Suppressor macrophage treated with lipopolysaccharide for 4 hours (primary cell): Measurements from ENCODE around the gene C6orf132.

Source experiments
- DNase-seq: peaks from one replicate; pipeline ENCODE4 v3.0.0-alpha.2; 2020

The C6orf132 gene

DNA sequence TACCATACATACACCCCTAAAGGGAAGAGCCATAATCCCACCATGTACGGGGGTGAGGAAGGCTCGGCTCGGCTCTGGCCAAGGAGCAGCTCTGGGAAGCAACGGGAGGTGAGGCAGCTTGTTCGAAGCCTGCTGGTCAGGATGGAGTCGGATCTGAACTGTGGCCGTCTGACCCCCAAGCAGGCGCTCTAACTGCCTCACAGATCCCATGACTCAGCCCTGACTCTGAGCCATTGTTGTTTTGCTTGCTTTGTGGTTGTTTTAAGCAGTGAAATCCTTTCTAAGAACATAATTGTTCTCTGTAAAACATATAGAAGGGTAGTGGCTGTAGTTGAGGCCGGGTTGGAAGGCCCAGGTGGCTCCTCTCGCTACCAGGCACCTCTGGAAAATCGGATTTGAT lies 10.9 kb downstream of the C6orf132 start:
- no peak for DNase-seq

DNA sequence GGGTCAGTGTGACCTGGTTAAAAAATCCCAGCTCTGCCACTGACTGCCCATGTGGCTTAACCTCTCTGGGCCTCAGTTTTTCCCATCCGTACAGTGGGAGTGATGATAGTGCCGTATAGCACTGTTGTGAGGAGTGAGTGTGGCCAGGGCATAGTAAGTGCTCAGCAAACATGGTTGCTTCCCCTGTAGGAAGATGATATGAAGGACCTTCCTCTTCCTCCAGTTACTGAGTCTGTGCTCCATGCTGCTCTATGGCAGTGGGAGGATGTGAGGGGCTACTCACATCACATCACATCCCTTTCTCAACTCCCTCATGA lies 13.1 kb downstream of the C6orf132 start:
- no peak for DNase-seq

DNA sequence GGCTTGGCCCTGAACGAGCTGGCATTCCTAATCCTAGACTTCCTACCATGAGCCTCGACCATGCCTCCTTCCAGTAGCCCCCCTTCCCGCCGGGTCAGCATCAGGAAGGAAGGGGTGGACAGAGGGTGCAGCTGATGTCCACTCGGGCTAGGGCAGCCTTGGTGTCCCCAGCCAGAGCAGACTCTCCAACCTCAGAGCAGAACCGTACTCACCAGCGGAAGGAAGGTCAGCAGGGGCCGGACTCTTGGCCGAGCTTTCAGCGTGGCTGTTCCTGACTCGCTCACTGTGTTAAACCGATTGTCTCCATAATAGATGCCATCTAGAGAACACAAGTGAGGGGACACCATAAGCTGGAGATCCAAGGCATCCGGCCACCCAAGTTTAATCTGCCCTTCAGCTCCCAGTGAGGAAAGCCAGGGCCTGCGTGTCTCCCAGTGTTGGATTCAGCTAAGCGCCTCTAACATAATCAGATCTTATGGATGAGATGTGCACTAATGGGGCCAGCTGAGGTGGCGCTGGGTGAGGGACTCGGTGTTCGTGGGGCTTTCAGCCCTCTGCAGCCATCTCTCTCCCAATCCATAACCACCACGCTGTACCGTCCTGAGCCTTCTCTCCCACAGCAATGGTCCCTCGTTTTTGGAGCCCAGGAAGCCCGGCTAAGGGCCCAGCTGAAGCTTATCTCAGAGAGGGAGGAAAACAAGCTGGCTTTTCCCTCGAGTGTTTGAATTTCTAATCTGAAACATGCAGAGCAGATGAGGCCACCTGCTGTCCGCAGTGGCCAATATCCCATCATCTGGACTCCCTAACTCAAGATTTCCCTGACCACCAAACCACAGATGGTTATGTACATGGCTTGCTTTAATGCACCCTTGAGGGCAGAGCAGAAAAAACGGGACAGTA lies 13.7 kb downstream of the C6orf132 start:
- no peak for DNase-seq

DNA sequence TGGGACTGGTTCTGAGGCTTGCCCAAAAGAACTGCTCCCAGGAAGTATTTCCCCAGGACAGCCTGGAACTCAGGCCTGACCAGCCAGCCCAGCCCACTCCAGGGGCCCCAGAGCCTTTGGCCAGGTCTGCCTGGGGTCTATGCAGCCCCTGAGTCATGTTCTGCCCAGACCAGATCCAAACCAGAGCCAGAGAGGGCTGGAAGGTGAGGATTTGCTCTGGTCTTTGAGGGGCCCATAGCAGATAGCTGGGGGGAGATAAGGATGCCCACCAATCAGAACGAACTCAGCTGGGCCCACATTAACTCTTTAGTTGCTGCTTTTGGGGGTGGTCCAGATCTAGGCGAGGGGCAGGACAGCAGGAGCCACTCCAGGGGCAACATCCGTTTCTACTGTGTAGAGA lies 16.8 kb downstream of the C6orf132 start:
- no peak for DNase-seq

DNA sequence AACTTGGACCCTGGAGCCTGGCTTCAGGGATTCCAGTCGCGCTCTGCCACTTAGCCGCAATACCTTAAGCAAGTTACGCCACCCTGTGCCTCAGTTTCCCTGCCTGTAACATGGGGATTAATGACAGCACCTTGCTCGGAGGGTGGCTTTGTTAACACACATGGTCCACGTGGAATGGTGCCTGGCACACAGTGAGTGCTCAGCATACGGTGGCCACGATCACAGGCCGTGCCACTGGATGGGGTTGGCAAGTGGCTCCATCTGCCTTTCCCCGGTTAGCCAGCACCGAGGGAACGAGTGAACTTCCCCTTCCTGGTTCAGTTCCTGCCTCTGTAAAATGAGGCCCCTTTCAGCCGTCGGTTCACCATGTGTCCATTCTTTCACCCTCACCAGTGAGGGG lies 17.2 kb downstream of the C6orf132 start:
- DNase-seq, result no peak

DNA sequence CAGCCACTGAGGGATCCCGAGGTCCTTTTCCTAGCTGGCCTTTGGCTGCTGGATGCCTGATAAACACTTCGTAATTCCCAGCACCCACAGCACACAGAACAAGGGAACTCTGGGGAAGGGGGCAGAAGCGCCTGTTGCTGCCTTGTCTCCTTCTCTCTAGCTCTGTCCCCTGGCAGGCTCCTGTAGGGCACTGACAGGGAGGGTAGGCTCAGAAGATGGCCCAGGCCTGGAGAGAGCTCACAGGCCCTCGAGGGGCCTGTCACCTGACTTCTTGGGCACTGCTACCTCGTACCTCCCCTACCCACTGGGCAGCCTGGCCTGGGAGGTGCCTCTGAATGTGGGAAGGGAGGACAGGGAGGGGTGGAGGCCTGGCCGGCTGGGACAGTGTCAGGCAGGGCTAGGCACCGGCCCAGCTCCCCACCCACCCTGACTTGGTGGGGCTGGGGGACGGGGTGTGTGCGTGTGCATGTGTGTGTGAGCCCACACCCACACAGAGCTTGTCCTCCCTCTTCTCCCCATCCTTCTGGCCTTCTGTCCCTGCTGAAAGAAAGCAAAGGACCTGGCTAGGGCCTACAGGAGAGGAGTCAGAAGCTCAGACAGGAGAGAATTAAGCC lies 18.1 kb downstream of the C6orf132 start:
- DNase-seq, result no peak

DNA sequence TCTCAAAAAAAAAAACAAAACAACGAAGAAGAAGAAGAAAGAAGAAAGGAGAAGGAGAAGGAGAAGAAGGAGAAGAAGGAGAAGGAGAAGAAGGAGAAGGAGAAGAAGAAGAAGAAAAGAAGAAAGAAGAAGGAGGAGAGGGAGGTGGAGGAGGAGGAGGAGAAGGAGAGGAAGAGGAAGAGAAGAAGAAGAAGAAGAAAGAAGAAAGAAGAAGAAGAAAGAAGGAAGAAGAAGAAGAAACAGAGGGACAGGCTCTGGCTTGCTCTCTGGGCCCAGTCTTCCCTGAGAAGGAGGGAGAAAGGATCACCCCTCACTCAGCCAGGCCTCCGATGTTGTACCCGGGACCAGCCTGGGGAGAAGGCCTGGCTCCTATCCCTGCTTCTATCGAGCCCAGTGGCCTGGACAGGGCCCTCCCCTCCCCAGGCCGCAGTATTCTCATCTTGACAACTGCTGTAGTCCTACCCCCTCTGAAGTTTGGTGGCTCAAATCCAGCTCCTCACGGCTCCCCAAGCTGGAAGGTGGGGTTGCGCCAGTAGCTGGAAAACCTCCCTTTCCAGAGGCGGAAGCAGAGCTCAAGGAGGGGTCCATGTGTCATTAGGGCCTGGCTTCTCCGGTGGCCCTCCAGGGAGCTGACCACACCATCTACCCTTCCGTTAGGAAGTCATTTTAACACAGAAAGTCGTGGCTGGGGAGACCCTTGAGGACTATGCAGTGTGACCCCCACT lies 18.9 kb downstream of the C6orf132 start:
- DNase-seq, result no peak

DNA sequence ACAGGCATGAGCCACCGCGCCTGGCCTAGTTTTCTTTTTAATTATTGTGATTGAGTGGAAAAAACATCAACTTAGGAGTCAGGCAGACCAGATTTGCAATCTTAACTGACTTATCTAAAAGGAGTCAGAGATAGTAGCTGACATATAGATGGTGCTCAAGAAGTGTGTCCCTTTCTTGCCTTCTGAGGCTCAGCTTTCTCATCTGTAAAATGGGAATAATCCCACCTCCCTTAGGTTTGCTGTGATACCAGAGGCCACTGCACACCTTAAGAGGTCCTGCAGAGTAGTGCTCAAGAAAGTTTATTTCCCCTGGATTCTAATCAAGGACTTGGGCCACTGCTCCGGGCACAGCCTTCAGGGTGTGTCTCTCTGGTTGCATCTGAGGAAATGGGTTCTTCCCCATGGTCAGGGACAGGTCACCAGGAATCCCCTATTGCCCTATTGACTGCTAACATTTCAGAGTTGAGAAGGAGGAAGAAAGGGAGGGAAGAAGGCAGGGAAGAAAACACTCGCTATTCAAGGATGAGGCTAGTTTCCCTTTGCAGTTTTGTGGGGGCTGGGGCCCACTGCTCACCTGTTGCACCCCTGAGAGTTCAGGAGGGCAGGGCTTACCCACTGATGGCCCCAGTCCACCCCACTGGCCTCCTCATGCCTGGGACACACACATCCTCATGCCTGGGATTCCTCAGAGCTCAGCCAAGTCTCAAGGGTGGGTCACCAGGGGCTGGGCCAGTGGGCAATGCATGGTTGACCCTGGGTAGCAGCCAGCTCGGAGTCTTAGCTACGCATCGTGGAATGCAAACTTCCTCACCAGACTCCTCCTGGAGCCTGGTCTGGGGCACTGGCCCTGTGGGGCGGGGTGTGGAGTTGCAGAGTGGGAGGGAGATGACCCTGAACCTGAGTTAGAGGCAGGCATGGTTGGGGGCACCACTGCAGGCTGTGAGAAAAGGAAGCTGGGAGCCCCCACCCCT lies 21.2 kb downstream of the C6orf132 start:
- peak; percentile 34 for DNase-seq

DNA sequence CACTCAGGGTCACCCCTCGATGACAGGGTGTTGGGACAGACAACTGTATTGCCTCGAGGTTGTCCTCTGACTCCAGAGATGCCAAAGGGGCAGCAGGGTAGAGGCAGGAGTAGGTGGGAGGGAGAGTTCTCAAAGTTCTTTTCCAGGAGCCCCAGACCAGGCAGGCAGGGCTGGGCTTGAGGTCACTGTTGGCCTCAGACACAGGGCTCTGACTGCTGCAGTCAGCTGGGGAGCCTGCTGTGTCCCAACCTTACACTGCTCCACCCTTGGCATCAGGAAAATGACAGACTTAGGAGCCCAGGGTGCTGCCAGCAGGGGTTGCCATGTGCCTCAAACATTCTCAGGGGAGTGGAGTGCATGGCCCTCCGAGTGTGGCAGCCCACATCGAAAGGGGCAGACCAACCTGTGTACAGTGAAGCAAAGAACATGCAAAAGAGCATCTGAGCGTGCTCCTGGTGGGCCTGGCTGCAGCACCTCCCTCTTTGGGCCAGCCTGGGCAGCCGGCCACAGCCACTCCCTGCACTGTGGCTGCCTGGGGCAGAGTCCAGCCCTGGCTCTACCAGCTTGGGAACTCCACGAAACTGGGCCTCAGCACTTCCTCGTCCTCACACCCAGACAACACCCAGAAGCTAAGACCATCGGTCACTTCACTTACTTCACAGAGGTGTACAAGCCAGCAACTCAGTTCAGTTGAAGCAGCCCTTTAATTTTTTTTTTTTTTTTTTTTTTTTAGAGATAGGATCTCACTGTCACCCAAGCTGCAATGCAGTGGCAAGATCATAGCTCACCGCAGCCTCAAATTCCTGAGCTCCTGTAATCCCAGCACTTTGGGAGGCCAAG lies 24.0 kb downstream of the C6orf132 start:
- no peak for DNase-seq

DNA sequence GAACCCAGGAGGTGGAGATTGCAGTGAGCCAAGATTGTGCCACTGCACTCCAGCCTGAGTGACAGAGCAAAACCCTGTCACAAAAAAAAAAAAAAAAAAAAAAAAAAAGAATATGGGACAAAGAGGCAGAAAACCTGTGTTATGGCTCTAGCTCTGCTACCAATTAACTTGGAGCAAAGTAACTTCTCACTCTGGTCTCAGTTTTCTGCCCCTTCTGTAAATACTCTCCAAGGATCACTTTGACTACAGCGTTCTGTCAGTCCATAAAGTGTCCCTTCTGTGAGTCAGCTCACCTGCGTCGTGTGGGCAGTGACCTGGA lies 24.6 kb downstream of the C6orf132 start:
- DNase-seq, result no peak

DNA sequence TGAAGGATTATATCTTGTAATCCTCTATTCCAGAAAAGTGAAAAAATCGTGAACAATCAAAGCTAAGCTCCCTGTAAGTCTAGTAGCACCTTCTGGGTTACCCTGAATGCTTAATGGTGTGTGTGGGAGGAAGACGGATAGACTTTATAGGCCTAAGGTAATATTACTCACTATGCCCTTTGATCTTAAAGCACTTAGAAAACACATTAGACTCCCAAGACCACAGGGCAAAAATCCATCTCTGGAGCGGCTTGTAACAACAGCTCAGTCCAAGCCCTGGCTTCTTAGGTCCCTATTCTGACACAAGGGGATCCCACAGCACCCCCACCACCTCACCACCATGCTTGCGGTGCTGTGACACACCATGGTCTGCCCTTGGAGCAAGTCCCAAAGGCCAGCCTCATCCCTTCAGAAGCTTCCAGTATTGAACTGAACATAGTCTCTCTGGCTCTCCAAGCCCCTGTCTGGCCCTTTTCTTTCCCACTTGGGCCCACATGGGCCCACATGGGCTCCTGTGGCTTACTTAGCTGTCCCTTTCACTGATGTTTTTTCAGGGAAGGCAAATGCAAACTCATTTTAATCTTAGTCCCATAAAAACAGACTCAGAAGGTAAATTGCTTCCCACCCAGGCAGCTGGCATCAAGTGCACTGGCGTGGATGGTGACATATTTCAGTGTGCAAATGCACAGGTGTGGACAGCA lies 28.3 kb downstream of the C6orf132 start:
- DNase-seq, result no peak

DNA sequence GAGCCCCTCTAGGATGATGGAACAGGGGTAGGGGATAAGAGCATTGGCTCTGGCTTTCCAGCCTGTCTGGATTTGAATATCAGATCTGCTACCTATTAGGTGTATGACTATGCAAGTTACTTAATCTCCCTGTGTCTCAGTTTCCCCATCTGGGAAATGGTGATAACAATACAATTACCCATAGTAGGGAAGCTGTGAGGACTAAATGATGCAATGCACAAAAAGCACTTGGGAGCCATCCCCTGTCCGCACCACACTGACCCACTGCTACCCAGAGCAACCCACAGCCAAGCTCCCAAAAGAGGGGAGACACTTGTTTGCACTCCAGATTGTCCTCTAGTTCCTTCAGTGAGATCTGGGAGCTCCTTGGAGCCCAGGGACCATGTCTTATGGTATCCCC lies 30.1 kb downstream of the C6orf132 start:
- DNase-seq, result no peak

DNA sequence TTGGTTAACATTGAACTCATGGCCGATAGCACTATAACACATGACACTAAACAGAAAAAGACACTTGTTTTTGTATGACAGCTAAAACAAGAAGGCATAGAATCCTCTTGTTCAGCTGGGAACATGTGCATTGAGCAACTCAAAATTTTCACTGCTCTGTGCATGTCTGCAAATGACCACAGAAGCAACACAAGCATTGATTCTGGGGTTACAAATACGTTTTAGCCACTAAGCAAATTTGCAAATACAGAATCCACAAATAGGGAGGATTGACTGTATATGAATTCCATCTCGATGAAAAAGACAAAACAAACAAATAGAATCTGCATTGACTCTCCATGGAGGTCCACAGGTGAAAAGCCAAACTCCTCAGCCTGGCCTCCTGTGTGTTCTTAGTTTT lies 31.7 kb downstream of the C6orf132 start:
- no peak for DNase-seq

DNA sequence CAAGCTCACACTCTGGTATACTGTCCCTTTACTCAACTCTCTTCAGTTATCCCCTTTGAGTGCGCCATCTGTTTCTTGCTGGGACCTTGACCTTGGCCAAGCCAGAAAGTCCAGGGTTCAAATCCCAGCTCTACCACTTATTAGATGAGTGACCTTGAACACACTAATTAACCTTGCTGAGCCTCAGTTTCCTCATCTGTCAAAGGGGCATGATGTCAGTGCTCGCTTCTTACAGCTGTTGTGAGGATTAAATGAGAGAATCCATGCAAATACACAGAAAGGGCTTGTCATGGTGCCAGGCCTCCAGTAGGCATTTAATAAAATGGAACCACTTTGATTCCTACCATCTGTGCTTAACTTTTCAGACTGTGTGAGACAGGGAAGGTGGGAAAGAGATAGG lies 34.3 kb downstream of the C6orf132 start:
- no peak for DNase-seq

DNA sequence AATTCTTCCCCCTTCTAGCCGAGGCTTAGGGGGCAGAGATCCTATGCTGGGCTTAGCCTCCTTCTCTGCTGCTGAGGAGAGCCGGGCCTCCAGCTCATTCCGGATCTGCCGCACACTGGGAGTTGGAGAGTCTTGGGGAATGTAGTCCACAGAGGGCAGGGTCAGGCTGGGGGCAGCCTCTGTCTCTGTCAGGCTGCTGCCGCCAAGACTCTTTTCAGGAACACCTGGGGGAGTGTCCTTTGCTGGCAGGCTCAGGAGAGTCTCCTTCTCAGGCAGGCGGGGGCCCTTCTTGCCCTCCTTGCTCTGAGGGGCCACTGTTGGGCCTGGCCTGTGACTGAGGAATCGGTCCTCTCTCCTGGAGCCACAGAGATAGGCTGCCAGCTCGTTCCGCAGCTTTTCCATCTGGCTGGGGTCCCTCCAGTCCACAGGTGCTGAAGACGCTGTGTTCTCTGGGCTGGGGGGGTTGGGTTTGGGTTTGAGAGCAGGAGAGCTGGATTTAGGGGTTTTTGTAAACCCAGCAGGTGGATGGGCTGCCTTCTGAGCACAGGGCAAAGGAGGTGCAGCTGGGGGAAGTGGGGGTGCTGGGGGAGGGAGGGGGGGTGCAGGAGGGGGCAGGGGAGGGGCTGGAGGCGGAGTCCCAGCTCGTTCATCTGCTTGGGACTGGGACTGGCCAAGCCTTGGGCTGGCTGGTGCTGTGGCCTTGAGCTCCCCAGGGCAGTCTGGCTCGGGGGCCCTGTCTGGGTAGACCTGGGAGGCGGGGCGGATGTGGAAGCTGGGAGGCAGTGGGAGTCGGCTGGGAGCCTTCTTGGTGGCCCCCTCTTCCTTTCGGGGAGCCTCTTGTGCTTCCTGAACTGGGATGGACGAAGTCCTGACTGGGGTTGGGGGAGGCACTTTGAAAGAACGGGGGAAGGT lies 36.1 kb downstream of the C6orf132 start:
- DNase-seq, result no peak

DNA sequence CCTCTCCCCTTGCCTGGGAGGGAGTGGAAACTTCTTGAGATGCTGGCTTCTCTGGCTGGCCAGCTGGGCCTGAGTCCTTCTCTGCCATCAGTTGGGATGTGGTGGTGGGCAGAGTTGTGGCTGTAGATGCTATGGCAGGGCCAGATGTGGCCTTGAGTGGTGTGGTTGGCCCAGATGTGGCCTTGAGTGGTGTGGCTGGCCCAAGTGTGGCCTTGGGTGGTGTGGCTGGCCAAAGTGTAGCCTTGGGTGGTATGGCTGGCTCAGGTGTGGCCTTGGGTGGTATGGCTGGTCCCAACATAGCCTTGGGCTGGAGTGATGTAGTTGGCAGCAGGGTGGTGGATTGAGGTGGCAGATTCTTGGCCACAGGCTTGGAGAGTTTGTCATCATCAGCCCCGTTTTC lies 36.7 kb downstream of the C6orf132 start:
- DNase-seq, result no peak

DNA sequence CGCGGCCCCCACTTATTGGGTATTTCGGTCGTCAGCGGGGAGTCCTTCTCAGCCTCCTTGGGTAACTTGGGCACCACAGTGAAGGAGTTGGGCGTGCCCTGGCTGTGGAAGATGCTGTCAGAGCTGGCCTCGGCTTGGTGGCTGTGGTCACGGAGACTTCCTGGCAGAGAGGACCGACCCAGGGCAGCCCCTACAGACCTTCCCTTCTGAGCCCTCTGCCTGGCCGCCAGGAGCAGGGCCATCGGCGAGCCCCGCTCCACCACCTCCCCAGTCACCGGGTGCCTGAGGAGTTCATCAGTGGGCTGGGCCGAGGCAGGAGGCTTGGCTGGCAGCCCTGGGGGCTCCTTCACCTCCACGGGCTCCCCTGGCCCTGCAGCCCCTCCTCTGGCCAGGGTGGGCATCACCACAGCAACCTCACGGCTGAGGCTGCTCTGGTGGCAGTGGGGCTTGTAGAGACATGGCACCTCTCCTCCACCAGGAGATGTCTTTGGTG lies 37.2 kb downstream of the C6orf132 start:
- no peak for DNase-seq

DNA sequence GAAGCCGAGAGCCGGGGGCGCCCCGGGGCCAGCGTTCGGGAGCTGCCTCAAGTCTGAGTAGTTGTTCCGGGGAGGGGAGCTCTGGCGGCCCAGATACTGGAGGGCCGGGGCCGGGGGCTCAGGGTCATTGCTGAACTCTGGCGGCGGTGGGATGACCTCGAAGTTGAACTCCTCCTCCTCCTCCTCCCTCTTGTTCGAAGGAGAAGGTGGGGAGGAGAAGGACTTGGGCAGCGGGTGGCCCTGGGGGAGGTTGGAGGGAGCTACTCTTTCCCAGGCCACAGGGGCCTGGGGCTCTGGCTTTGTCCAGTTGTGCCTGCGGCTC lies 37.7 kb downstream of the C6orf132 start:
- DNase-seq, result no peak

DNA sequence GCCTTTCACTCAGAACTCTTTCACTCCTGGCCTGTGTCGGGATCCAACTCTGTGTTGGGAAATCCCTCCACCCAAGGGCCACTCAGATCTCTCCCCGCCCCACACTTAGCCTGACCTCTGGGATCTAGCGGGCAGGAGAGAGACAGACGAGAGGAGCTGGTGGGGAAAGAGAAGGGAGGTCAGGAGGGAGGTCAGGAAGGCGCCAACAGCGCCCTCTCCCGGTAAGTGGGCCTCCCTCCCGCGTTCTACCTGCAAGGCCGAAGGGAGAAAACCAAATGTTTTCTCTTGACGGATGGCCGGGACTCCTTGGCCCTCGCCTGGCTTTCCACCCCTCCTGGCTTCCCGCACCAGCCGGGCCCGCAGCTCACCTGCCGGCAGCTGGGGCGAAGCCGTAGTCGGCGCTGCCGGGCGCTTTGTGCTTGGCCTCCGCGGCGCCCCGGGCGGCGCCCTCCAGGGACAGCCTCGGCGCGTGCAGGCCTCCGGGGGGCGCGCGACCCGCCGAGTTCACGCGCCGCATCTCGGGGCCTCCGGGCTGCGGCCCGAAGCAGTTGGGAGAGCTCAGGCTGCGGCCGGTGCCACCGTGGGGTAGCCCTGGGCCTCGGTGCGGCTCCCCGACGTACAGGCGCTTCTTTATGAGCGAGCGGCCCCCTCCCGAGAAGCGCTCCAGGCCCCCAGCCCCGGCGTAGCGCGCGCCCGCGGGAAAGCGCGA lies 38.2 kb downstream of the C6orf132 start:
- DNase-seq, result peak; percentile 76

DNA sequence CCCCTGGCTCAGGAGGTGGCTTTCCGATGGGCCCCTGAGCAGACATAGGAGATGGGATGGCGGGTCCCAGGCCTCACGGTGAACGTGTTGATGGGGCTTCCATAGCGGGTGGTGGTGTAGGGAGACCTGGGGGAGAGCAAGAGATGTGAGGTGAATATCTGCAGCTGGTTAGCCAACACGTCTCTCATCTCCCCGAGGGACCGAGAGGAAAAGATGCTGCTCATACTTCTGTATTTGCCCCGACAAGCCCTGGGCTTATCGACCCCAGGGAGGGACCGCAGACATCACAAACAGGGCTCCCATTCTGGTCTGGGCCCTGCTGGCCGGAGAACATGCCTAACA lies 38.7 kb downstream of the C6orf132 start:
- DNase-seq, result no peak
